ENCODE measurements around the gene TPX2. TPM values are rescaled to one million over a fixed set of nuclear protein-coding genes. Genes with fewer than 3 reads are reported as not detected.
A peak's percentile ranks its signal among the peaks of the same experiment; 100 is the strongest.

TPX2 gene
- total RNA-seq, 1 experiment from 2014 or later = 179 TPM

DNA sequence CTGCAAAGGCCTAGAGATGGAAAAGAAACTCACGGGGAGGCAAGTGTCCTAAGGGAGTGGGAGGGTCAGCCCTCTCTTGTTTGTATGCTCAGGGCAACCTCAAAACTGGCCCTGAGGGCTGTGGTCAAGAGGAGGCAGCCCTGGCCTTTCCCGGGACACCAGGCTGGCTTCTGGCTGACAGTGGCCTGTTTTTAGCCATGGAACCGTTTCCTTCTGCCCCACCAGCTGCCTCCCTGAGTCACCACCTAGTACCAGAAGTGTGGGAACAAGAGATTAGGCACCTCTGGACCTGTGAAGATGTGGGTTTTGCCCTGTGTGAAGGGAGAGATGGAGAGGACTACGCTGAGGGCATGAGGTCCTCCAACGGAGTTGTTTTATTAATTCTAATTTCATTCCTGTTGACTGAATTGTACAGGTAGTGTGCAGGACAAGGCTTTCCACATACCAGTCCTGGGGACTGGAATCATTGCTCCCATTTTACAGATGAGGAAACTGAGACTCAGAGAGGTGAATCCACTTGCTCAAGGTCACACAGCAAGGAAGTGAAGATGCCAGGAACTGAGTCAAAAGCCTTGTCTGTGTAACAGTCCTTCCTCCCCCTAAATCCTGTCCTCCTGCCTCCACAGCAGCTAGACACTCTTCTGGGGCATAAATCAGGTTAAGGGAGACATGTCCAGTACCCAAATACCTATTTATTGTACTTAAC lies 100.8 kb downstream of the TPX2 start:
- H3K27ac Mint-ChIP-seq (ENCODE audit: unreplicated experiment) = no peak overlapping the region
- TF ChIP-seq, protein P1, sequence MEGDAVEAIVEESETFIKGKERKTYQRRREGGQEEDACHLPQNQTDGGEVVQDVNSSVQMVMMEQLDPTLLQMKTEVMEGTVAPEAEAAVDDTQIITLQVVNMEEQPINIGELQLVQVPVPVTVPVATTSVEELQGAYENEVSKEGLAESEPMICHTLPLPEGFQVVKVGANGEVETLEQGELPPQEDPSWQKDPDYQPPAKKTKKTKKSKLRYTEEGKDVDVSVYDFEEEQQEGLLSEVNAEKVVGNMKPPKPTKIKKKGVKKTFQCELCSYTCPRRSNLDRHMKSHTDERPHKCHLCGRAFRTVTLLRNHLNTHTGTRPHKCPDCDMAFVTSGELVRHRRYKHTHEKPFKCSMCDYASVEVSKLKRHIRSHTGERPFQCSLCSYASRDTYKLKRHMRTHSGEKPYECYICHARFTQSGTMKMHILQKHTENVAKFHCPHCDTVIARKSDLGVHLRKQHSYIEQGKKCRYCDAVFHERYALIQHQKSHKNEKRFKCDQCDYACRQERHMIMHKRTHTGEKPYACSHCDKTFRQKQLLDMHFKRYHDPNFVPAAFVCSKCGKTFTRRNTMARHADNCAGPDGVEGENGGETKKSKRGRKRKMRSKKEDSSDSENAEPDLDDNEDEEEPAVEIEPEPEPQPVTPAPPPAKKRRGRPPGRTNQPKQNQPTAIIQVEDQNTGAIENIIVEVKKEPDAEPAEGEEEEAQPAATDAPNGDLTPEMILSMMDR (IDR thresholded peaks at IDR 0.05; ENCODE audit: unreplicated experiment) = no peak
- H3K9me3 Mint-ChIP-seq (ENCODE audit: low read depth, unreplicated experiment) = no peaks in the 10 kb centered on the region
- CTCF ChIA-PET = interaction anchor here (0.6 kb wide), 1 partner anchor 42 kb away, joined by 3 read pairs; no protein-coding TSS in a partner anchor
- H3K4me1 Mint-ChIP-seq (ENCODE audit: low read depth, unreplicated experiment) = peaks cover 33% of the 10 kb centered on the region
- no peaks in the 10 kb centered on the region for H3K27me3 Mint-ChIP-seq (ENCODE audit: unreplicated experiment)
- intact Hi-C loops (cut with micrococcal nuclease; ENCODE audit: unreplicated experiment) = loop anchor here (5.0 kb wide), 1 partner anchor 112 kb away; the partner anchor contains the start of gene PDRG1
- H3K36me3 Mint-ChIP-seq (ENCODE audit: insufficient read depth, unreplicated experiment) = peaks cover 7% of the 10 kb centered on the region
- no peak overlapping the region for H3K4me3 Mint-ChIP-seq (ENCODE audit: low read depth, unreplicated experiment)
- no TSS peak for BruUV-seq (replicated peaks)
- no peak for DNase-seq

DNA sequence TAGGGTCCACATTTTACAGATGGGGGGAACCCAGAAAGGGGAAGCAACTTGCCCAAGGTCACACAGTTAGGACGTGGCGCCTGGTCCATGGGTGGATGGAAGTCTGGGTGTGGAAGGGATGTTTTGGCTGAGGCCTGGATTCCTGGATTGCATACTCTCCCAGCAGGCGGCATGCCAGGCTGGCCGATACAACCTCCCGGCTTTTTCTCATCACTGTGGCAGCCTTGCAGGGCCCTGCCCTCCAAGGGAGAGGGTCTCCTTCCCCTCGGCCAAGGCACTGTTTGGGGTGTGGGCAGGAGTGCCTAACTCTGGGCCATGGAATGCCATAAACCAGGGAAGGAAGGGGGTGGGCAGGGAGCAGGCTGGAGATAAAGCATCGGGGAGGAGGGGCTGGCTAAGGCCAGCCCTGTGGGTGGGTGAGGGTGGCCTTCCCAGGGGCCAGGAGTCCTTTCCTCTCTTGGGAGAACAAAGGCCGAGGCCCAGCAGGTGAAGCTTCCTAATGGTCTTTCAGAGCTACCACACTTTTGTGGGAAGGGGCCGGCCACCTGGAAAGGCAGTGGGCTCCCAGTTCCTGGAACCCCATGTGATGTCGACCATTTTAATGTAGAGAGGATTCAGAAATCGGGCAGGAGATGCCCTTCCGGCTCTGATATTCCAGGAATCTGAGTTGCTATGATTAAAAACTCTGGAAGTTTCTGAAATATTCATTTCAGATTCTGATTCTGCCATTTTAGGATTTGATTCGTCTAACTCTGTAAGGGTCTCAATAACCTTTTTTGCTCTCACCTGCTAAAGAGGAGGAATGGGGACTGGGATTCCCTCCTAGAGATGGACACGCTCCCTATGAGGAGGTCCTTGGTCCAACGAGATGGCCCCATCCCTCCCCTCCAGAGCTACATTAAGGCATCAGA lies 102.1 kb downstream of the TPX2 start:
- BruUV-seq (replicated peaks) = no TSS peak
- peak overlapping the region; percentile 18 for H3K27ac Mint-ChIP-seq (ENCODE audit: unreplicated experiment)
- CTCF ChIA-PET = interaction anchor here (0.6 to 1.3 kb wide), 3 partner anchors 23 to 111 kb away, joined by 3 to 4 read pairs (median 4); no protein-coding TSS in a partner anchor
- TF ChIP-seq, protein P1 (IDR thresholded peaks at IDR 0.05; ENCODE audit: unreplicated experiment) = no peak
- no peaks in the 10 kb centered on the region for H3K27me3 Mint-ChIP-seq (ENCODE audit: unreplicated experiment)
- no peak overlapping the region for H3K4me3 Mint-ChIP-seq (ENCODE audit: low read depth, unreplicated experiment)
- intact Hi-C loops (cut with micrococcal nuclease; ENCODE audit: unreplicated experiment) = no loop called here
- peaks cover 3% of the 10 kb centered on the region for H3K36me3 Mint-ChIP-seq (ENCODE audit: insufficient read depth, unreplicated experiment)
- H3K4me1 Mint-ChIP-seq (ENCODE audit: low read depth, unreplicated experiment) = peaks cover 22% of the 10 kb centered on the region
- no peak for DNase-seq
- no peaks in the 10 kb centered on the region for H3K9me3 Mint-ChIP-seq (ENCODE audit: low read depth, unreplicated experiment)

- Mint-ChIP-seq H3K9me3 (ENCODE audit: low read depth, unreplicated experiment) (no peaks in the 10 kb centered on the region), H3K4me3 (ENCODE audit: low read depth, unreplicated experiment) (peak overlapping the region; percentile 6), H3K27ac (ENCODE audit: unreplicated experiment) (peak overlapping the region; percentile 18), H3K36me3 (ENCODE audit: insufficient read depth, unreplicated experiment) (no peaks in the 10 kb centered on the region), H3K4me1 (ENCODE audit: low read depth, unreplicated experiment) (peaks cover 17% of the 10 kb centered on the region), H3K27me3 (ENCODE audit: unreplicated experiment) (no peaks in the 10 kb centered on the region)
- no TSS peak for BruUV-seq (replicated peaks)
- intact Hi-C loops (cut with micrococcal nuclease; ENCODE audit: unreplicated experiment) = no loop called here
- TF ChIP-seq, protein P1 (IDR thresholded peaks at IDR 0.05; ENCODE audit: unreplicated experiment) = no peak
- CTCF ChIA-PET = interaction anchor here (0.6 to 1.3 kb wide), 4 partner anchors 21 to 111 kb away, joined by 3 to 4 read pairs (median 4); no protein-coding TSS in a partner anchor
- DNase-seq = peak; percentile 77
These were observed 102.8 kb downstream of the TPX2 start for GRCh38 chr20:31841928-31842327.

DNA sequence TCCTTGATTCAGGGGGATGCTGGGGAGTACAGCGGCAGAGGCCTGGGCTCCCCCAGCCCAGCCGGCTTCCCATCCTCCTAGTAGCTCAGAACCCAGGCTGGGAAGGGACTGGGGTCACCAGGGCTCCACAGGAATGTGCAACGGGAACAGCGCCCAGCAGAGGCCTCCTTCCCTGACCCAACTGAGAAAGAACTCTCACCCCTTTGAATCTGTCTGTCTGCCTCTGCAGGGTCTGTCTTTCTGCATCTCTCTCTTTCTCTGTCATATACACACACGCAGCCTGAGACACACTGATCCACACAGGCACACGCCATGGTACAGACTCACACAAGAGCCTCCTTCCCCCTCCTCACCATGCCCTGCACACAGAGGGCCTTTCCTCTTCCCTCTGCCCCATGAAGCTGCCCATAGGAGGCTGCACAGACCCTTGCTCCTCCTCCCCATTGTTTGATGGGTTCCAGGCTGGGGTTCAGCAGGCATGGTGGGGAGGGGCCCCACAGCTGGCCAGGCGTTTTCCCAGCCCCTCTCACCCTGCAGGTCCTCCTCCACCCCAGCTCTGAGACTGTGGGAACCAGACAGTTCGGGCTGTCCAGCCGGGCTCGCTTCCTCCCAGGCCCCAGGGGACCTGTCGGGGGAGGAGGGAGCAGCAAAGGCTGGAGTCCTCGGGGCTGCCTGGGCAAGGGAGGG lies 103.5 kb downstream of the TPX2 start:
- intact Hi-C loops (cut with micrococcal nuclease; ENCODE audit: unreplicated experiment) = no loop called here
- Mint-ChIP-seq H3K27me3 (ENCODE audit: unreplicated experiment) (peaks cover 2% of the 10 kb centered on the region), H3K27ac (ENCODE audit: unreplicated experiment) (no peak overlapping the region), H3K4me1 (ENCODE audit: low read depth, unreplicated experiment) (peaks cover 17% of the 10 kb centered on the region), H3K4me3 (ENCODE audit: low read depth, unreplicated experiment) (peak overlapping the region; percentile 6), H3K36me3 (ENCODE audit: insufficient read depth, unreplicated experiment) (no peaks in the 10 kb centered on the region), H3K9me3 (ENCODE audit: low read depth, unreplicated experiment) (no peaks in the 10 kb centered on the region)
- CTCF ChIA-PET = interaction anchor here (0.5 to 1.3 kb wide), 4 partner anchors 19 to 102 kb away, joined by 3 to 5 read pairs (median 4); no protein-coding TSS in a partner anchor
- DNase-seq = no peak
- no TSS peak for BruUV-seq (replicated peaks)
- TF ChIP-seq, protein P1 (IDR thresholded peaks at IDR 0.05; ENCODE audit: unreplicated experiment) = no peak
